Kidney epithelial cell (primary cell): ENCODE results near the gene SLC4A4. TPM values are rescaled to one million over a fixed set of nuclear protein-coding genes. Genes with fewer than 3 reads are reported as not detected.

Source experiments
- DNase-seq: peaks from one replicate; pipeline ENCODE4 v3.0.0-alpha.2; 2010; ENCODE audit warnings: low read depth
- H3K27me3 ChIP-seq: 2 replicates; pipeline ENCODE4 v1.6.0; 2011; ENCODE audit warnings: low read length; ENCODE audit not compliant: control insufficient read depth, insufficient read depth
- H3K36me3 ChIP-seq: 2 replicates; pipeline ENCODE4 v1.5.1; 2011; ENCODE audit warnings: low read length; ENCODE audit not compliant: control insufficient read depth, insufficient read depth
- H3K4me3 ChIP-seq: 2 replicates; pipeline ENCODE4 v1.5.1; 2011; ENCODE audit warnings: low read depth, mild to moderate bottlenecking, control low read depth, low read length
- CTCF ChIP-seq: IDR thresholded peaks from 2 replicates; pipeline ENCODE4 v1.5.1; 2011; ENCODE audit warnings: mild to moderate bottlenecking, moderate library complexity, low read length, control low read depth, inconsistent platforms; ENCODE audit not compliant: insufficient read depth, poor library complexity, severe bottlenecking
- total RNA-seq: library from RNA; depleted of rRNA; stranded (reverse); fragments of >200 nt; gene quantifications from 2 replicates; pipeline ENCODE4 v1.2.3, GENCODE V29; 2015

Gene SLC4A4
- total RNA-seq, 1 donor from 2014 or later, result 2.7 TPM

DNA sequence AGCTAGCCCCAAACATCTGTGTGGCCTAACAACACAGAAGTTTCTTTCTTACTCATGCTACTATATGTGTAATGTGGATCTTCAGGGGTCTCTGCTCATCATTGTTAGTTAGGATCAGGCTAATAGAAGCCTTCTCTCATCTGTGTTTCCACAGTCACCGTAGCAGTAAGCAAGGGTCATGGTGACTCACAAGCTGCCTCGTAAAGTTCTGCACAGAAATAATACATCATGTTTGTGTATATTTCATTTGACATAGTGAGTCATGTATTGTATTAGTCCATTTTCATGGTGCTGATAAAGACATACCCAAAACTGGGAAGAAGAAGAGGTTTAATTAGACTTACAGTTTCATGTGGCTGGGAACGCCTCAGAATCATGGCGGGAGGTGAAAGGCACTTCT, 38.7 kb downstream of the SLC4A4 start:
- no peaks in the 10 kb centered on the region for H3K27me3 ChIP-seq
- no peaks in the 10 kb centered on the region for H3K36me3 ChIP-seq
- no peak overlapping the region for H3K4me3 ChIP-seq
- peak; percentile 49 for DNase-seq
- no peak for TF ChIP-seq CTCF

DNA sequence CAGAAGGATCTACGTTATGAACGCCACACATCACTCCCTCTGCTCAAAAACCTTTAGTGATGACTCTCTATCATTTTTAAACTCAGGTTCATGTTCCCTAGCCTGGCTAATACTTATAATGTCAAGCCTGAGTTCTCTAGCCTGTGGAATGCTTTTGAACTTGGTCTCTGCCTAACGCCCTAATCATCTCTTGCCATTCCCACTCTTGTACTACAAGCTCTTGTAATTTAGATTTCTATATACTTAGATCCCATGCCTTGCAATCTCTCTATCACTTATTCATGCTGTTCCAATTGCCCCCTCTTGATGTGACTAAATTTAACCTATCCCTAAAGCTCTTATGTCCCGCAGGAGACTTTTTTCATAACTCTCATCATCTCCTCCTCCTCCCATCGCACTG, 40.3 kb downstream of the SLC4A4 start:
- no peak overlapping the region for H3K4me3 ChIP-seq
- H3K36me3 ChIP-seq, result no peaks in the 10 kb centered on the region
- no peak for TF ChIP-seq CTCF
- H3K27me3 ChIP-seq, result no peaks in the 10 kb centered on the region
- no peak for DNase-seq

DNA sequence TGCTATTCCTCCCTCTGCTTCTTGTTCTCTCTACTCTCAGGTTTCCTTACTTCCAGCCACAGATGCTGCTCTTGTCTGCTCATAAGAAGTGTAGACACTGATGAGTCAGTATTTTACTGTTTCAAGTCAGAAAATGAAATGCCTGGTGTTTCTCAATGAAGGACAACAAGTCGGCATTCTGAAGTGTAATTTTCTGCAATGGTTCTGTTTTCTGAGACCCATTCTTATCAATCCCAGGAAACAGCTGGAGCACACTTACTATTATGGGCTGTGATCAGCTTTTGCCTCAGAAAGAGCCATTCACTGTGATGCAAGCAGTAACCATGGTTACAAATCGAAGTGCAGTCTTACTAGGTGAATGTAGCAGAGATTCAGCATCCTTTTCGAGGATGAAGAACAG, 42.0 kb downstream of the SLC4A4 start:
- Histone ChIP-seq H3K36me3 (no peaks in the 10 kb centered on the region), H3K27me3 (no peaks in the 10 kb centered on the region), H3K4me3 (no peak overlapping the region)
- DNase-seq, result no peak
- TF ChIP-seq CTCF, result no peak

DNA sequence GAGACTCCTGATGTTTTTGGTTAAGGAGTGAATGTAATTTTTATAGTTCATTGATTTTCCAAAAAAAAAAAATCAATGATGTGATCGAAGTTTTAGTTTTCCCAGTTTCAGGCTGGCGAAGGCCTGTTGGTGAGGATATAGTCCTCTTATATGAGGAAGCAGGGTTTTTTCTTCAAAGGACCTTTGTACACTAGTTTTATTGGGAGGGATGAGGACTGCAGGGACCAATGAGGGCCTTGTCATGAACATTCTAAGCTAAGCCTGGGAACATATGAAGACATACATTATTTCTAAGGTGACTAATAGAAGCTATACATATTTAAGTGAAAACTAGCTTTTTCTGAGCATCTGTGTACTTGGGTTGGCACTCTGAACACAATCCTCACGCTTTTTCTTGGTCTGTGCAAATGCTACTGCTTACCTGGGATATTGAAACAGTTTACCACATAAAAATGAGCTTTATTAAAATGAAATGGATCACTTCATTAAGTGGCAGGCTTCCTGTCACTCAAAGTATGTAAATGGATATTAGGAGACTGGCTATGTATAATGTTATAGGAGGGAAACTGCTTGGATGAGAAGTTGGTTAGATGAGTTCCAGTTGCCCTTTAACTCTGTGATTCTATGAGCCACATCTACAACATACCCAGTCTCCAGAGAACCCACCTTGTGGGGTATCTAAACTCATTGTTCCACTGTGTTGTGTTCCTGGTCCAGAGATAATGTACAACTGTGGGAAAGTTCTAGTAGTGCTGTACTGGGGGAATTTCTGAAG, 43.5 kb downstream of the SLC4A4 start:
- Histone ChIP-seq H3K4me3 (no peak overlapping the region), H3K27me3 (no peaks in the 10 kb centered on the region), H3K36me3 (no peaks in the 10 kb centered on the region)
- no peak for TF ChIP-seq CTCF
- no peak for DNase-seq

DNA sequence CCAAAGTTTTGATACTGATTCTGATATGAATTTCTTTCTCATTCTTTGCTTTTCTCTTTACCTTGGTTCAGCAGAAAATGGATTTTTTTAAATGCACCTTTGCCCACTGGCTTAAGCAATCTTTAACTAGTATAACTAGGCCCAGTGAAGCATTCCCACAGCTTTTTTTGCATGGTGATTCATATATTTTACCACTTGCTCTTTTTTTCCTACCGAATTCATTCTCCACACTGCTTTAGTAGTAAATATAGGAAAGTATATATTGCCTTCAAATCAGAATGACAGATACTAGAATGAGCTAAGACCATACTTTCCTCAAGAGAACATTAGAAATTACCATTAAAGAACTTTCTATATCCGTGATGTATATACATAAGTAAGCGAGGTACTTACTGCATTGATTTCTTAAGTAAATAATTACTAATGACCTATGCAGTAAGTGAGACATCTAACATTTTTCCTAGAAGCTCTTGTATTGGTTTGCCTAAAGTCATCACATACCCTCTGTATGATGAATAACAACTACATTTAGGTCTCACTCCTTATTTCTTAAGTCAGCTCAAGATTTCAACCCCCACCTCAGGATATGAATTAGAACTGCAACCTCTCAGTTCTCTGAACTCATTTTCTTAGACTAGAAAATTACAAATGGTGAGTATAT, 44.2 kb downstream of the SLC4A4 start:
- Histone ChIP-seq H3K36me3 (no peaks in the 10 kb centered on the region), H3K27me3 (no peaks in the 10 kb centered on the region), H3K4me3 (no peak overlapping the region)
- no peak for TF ChIP-seq CTCF
- DNase-seq, result no peak
